Hippocampal formation (tissue), 2 donors: ENCODE results near the gene VPS37B.
"Not testable (repeated sequence)": the region's sequence is repeated elsewhere in the genome, so short reads cannot be mapped to it uniquely, and the experiment has no call there.

ENCODE experiments used
- DNase-seq, 2 donors: peaks; one replicate each; lab custom pipeline; 2025; lab: John Stamatoyannopoulos, UW

The VPS37B gene

DNA sequence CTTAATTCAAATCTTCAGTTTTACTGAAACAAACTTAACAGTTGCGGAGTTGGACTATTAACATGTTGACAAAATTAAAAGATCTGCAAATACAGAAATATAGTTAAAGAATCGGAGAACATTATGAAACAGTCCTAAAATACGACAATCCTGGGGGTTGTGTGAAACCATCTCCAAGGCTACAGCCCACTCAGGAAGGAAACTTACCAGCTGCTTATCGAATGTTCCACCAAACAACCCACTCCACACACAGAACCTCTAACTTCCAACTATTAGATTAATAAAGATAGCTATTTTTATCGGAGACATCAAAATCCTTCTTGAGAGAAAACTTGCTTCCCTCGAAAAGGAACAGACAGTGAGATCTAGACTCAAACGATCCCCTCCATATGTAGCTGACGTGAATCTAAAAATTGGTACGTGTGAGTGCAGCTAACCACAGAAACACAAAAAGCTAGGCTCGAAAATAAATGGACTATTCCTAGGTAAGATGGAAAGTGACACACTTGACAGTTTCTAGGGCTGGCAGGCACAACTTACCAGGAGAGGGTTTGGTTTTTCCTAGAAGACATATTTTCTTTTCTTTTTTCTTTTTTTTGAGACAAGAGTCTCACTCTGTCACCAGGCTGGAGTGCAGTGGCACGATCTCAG is 12.9 kb downstream of the VPS37B start:
- DNase-seq, result no peak

DNA sequence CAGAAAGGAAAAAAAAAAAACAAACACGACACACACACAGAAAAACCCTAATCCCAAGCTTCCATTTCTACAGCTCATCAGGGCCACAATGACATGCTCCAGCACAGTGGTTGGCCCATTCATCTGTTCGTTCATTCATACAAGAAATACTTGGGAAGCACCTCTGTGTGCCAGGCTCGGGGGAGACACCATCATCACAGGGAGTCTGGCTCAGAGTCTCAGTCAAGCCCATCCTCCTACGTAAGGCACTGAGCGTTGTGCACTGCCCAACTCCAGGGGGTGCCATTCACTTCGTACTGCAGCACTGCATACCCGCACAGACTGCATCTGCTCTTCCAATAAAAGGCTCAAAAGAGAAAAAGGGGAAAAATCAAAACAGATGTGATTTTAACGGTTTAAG is 15.3 kb downstream of the VPS37B start:
- DNase-seq, result peak; percentile 65 to 76

DNA sequence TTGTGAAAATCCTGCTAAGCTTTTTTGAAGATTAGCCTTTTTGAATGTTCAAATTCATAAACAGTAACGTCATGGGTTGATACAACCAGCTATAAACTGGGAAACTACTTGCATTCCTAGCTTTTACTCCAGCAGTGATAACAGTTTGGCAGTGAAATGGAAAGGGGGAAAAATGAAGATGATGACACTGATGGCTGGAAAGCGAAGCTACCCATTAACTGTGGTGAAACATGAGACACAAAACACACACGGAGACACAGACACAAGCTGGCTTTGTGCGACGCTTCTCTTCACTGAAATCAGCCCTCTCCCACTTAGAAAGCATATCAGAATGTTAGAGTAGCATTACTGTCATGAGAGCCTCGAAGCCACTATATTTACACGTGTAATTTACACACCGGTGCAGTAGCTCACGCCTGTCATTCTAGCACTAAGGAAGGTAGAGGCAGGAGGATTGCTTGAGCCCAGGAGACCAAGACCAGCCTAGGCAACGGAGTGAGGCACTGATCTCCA is 15.7 kb downstream of the VPS37B start:
- no peak for DNase-seq

DNA sequence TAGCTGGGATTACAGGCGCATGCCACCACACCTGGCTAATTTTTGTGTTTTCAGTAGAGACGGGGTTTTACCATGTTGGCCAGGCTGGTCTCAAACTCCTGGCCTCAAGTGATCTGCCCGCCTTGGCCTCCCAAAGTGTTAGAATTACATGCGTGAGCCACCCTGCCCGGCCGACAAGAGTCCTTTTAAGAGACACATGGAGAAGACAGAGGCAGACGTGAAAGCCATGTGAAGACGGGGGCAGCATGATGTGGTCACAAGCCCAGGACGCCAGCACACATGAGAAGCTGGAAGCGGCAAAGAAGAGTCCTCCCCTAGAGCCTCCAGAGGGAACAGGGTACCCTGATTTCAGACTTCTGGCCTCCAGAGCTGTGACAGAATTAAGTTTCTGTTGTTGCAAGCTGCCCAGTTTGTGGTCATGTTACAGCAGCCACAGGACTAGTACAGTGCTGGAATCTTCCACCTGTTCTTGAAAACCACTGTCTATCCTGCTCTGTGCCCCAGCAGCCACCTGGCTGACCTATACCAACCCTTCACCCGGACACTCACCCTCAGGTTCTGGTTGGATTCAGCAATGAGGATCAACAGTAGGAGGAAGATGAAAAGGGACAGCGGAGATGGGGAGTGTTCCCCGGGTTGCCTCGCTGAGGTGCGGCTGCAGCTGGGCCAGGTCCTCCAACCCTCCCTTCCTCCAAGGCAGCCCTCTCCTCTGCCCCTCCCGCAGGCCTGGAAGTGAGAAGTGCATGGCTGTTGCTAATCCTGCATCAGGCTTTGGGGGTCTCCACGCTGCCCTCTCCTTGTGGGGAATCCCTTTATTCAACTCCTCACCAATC is 16.9 kb downstream of the VPS37B start:
- DNase-seq, result no peak

DNA sequence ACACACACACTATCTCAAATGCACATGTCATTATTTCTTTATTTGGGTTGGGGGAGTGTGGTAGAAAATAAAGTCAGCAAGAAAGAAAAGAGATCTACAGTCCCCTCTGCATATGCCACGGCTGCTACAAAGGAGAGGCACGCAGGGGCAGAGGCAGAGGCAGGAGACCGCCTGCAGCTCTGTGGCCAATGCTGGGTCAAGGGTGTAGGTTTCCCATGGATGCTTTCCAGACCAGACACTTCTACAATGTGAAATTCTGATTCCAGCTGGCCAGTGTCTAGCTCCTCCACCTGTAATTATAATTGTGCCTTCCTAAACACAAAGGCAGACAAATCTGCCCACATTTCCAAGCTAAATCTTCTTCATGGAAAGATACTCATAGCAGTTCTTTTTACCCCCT is 19.2 kb downstream of the VPS37B start:
- DNase-seq, result no peak

DNA sequence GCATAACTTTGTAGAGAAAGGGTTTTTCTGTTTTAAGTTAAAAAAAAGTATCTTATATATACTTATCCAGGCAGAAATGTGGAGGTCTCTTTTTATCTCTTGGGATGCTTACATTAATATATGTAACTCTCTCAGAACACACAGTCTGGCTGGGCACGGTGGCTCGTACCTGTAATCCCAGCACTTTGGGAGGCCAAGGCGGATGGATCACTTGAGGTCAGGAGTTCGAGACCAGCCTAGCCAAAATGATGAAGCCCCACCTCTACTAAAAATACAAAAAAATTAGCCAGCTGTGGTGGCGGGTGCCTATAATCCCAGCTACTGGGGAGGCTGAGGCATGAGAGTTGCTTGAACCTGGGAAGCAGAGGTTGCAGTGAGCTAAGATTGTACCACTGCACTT is 19.6 kb downstream of the VPS37B start:
- DNase-seq, result not testable (repeated sequence)

DNA sequence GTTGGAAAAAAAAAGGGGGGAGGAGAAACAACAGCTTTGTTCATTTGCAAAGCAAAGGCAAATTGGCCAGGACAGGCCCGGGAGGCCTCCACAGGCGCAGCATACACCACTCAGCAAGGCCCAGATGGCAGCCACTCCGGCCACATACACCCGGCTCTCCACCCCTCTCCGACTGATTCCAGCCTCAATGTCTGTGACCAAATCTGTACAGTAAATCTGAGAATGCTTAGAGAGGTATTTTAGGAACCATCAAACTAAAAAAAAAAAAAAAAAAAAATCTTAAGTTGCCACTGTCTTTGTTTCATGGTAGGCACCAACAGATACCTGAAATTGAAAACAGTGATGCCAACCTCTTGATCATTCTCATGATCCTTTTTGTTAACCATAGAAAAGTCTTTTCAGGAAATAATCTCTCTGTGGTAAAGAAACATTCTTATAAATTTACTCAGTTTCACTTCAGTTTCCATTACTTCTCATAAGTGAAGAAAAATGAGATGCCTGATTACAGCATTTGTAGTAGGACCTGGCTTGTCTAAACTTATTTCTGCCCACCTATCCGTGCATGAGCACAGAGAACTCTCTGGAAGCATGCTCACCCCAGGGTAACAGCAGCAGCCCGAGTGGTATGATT is 20.2 kb downstream of the VPS37B start:
- peak in 1 of 2 donors; percentile 46 for DNase-seq

DNA sequence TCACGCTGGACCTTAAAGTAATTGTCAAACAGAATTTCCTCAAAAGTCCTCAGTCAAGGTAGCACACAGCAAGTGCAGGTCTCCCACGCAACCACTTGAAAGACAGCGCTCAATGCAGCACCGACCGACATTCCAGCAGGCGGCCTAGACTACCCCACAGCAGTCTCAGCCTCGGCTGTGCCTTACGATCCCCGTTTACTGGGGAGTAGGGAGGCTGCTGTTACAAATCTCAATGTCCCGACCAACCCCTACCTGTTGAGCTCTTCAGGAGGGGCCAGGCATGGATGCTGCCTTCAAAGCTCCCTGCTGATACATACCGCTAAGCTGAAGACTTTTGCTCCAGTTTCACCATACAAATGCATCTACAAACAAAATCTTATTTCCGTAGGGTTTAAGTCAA is 21.8 kb downstream of the VPS37B start:
- no peak for DNase-seq

DNA sequence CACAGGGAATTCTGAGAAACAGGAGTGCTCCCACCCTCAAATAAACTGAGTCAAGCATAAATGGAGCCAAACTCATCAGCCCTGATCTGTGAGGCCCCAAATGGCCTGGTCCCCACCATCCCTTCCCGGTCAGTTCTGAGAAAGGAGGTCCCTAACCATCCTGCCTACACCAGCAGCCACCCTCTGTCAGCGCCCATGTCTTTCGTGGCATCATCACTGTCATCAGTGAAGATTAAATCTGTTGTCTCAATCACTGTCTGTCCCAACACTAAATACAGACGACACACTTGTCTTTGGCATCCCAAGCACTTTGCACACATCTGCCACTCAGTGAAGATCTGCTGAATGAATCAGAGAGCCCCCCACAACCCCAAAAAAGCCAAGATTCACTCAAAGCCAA is 22.4 kb downstream of the VPS37B start:
- DNase-seq, result no peak

DNA sequence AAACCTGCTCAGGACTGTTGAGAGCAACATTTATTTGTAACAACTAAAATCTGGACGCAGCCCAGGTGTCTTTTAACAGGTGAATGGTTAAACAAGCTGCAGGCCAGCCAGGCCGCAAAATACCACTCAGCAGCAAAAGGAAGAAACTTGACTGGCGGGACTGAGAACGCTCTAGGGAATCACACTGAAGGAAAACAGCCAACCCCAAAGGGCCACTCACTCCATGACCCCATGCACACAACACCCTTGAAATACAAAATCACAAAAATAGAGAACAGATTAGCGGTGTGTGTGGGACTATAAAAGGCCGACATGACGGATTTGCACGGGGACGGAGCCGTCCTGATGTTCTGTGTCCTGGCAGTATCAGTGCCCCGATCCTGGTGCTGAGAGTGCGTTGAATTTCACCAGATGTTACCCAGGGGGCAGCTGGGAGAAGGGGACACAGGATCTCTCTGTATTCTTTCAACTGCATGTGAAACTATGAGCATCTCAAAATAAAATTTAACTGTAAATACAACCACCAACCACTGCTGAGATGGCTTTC is 23.0 kb downstream of the VPS37B start:
- DNase-seq, result no peak

DNA sequence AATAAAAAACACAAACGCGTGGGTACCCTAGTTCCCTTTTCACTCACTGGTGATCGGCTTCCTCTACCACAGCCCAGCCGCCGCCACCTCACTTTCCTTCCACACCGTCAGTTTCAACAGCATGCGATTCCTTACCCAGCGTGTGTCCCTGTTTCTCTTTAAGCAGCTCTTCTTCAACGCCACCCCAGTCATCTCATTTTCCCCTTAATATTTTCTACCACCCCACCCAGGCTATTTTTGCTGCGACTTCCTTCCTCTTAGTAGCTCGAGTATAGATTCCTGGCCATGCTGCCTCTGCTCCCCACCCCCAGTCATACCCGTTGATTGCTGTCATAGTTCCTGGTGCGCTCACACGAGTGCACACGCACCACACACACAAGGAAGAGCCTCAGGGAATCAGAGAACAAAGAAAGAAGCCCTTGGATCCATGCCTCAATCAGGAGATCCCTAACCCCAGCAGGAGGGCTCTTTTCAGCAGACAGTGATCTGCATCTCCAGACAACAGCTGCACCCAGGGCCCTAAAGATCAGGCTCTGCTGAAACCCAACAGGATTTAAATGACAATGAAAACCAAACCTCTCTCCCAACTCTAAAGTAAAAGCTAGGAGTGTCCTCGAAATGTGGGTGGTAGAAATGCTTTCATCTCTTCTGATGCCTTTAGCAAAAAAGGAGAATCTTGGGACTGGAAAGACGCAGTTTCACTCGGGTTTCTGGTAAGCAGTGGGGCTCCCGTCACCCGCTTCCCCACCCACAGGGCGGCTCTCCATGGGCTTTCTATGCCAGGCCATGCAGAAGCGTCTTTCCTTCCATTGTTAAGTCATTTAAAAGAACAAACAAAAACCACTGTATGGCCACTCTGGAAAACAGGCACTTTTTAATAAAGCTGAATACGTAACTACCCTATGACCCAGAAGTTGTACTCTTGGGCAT is 23.8 kb downstream of the VPS37B start:
- DNase-seq, result peak in 1 of 2 donors; percentile 50

DNA sequence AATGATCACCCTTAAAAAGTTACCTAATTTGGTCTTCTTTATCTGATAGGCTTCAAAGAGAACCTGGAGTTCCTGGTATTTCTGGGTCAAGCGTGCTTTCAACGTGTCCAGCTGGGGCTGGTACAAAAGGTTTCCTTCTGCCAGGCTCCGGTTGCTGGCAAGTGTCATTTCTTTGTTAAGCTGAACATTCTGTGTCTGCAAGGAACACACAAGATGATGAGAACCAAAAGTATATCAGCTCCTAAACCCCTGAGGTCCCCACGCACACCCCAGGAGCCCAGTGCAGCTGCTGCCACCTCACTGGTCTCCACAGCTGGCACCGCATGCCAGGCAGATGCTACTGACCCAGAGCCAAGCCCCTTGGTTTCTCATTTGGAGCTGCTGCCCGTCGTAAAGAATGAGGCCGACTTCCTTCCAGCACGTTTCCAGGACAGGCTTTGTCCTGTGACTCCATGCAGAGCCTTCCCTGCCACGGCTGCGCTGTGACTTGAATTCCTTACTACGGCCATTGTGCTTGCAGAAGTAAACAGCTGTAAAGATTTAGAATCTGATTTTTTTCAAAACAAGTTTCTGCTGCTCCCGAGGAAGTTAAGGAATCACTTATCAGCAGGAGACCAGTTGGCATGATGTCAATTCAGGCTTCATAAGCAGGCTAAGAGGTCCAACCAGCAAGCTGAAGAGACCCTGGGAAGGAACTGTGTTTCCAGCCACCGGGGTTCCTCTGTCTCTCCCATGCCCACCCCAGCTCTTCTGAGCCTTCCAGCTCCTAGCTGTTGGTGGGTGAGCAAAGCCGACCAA is 24.9 kb downstream of the VPS37B start:
- peak in 1 of 2 donors; percentile 58 for DNase-seq

DNA sequence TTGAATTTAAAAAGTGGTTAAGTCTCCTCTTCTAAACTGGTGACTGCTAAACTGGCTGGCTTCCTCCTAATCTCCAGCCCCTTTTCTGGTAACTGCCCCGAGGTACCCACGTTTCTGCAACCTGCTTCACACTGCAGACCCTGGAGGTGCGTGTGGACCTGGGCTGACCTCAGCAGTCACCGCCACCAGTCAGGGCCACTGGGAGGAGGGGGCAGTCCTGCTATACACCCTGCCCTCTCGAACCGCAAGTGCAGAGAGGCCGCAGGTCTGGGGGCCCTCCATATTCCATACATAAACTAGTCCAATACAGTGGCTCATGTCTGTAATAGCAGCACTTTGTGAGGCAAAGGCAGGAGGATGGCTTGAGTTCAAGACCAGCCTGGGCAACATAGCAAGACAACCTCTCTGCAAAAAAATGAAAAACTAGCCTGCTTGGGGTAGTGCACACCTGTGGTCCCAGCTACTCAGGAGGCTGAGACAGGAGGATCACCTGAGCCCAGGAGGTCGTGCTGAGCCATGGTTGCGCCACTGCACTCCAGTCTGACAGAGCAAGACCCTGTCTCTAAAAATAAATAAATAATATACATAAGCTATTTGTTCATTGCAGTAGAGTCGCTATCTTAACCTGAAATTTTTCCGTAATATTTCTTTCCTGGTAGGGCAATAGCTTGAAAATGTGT is 25.6 kb downstream of the VPS37B start:
- no peak for DNase-seq

DNA sequence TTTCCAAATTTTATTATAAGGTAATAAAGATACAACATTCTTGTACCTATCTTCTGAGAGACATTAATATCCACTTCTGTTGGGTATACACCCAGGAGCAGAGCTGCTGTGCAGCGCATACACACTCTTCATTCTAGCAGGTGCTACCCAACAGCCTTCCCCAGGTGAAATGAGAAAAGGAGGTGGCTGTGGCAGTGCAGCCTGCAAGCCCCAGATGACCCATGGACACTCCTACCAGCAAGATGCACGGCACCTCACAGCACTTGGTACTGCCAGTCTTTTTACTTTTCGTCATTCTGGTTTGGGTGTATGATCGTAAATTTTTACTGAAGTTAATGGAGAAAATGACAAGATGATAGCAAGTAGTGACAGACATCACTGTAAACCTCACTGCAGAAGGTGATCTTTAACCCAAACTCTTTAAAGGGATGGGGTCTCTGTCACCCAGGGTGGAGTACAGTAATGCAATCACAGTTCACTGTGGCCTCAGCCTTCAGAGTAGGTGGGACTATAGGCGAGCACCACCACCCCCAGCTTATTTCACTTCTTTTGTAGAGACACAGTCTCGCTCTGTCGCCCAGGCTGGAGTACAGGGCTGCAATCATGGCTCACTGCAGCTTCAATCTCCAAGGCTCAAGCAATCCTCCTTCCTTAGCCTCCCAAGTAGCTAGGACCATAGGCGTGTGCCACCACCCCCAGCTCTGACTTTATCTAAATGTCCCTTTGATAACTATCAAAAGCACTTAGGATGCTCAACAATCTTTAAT is 26.5 kb downstream of the VPS37B start:
- no peak for DNase-seq

DNA sequence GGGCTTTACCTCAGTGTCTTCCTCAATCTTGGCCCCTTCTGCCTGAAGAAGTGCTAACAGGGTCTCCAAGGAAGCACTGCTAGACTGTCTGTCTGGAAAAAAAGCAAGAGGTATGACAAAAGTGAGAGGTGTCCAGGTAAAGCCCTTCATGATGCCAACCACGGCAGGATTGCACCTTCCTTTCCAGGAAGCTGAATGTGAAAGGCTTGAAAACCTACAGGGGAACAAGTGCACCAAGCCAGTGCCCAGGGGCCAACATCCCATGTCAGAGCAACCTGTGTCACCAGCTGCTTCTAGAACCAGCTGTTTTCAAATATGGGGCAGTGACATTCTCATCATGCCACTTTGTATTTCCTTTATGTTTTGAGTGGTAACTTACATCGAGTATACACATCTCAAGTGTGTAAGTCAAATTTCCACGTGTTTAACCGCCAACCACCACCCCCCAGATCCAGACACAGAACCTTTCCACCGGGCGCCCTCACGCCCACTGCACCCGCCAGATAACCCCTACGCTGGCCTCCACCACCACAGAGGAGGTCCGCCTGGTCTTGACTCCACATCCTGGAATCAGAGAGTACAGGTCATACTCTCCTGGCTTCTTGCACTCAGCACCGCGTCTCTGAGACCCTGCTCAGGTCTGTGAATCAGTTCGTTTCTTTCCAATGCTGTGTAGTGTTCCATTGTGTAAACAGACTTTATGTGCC is 27.3 kb downstream of the VPS37B start:
- no peak for DNase-seq

DNA sequence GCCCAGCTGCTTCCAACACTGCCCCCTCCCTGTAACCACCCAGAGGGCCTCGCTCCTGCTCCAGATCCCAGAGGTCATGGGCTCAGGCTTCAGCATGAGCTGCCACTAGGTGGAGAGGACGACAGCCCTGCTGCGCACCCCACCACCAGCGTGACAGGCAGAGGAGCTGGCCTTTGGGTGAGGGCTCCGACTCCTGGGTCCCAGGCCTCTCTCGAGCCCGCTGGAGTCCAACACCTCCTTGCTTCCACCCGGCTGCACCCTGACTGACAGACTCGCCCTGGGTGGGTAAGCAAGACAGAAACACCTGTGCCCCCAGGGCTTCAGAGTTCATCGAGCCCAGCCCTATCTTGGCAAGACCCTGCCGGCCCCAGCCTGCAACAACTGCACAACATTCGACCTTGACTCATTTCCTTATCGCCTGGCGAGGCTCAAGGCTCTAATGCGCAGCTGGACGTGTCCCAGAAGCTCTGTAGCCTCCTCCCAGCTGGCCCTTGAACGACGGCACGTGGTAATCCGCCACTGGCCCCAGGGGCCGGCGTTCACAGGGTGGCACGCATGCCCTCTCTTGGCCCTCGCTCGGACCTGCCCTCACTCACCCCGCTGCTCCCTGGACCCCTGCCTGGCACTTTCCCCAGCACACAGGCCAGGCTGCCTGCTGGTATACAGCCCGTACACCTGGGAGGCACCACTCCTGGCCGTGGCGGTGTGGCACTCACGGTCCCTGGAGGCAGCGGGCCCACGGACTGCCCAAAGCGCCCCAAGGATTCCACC is 28.0 kb downstream of the VPS37B start:
- no peak for DNase-seq

DNA sequence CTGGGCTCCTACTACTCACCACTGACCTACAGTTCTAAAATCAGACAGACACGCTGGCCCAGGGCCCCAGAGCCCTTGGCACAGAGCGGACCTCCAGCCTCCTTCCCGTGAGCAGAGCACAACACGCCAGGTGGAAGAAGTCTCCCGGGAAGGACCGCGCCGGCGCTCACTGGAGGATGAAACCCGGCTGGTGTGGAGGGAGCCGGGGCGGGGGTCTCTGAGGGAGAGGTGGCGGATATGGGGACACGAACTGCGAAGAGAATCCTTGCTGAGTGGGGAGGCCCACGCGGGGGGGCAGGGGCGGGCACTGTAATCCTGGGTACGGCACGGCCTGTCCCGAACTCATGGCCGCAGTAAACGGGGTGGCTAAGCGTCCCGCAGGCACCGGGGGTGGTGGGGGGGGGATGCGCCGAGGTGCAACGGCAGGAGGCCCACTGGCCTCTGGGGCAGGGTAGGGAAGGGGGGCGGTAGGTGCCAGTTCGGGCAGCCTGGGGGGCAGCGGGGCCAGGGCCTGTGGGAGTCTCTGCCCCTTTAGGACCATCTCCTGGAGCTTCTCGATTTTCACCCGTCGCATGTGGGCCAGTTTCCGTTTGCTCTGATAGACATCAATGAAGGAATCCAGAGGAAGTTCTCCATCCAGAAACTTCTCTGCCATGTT is 28.8 kb downstream of the VPS37B start:
- DNase-seq, result no peak
